NCI-H1694 treated with DMSO at 0.1 percent for 48 hours (cell line): ENCODE measurements around the gene SLC24A3.

Source experiments
- DNase-seq: peaks from one replicate; lab custom pipeline; 2025; lab: John Stamatoyannopoulos, UW

Gene SLC24A3

GRCh38 chr20:19713822-19714578, 501.6 kb downstream of the SLC24A3 start:
- DNase-seq = no peak

GRCh38 chr20:19714579-19714840, 502.1 kb downstream of the SLC24A3 start:
- DNase-seq = no peak

- no peak for DNase-seq
These were observed 503.5 kb downstream of the SLC24A3 start for GRCh38 chr20:19715986-19716385.

GRCh38 chr20:19718880-19719279, 506.4 kb downstream of the SLC24A3 start:
- DNase-seq = no peak

GRCh38 chr20:19720991-19721390, 508.5 kb downstream of the SLC24A3 start:
- DNase-seq = no peak

GRCh38 chr20:19723051-19723450, 510.6 kb downstream of the SLC24A3 start:
- DNase-seq = no peak

- no peak for DNase-seq
These were observed 511.5 kb downstream of the SLC24A3 start for GRCh38 chr20:19723813-19724430.

GRCh38 chr20:19725373-19725772, 512.9 kb downstream of the SLC24A3 start:
- DNase-seq = no peak

- DNase-seq = no peak
These were observed 513.5 kb downstream of the SLC24A3 start for GRCh38 chr20:19725814-19726525.

GRCh38 chr20:19727251-19727847, 514.9 kb downstream of the SLC24A3 start:
- no peak for DNase-seq

GRCh38 chr20:19729672-19730071, 517.2 kb downstream of the SLC24A3 start:
- no peak for DNase-seq

GRCh38 chr20:19730706-19731105, 518.3 kb downstream of the SLC24A3 start:
- no peak for DNase-seq

- no peak for DNase-seq
These were observed 522.4 kb downstream of the SLC24A3 start for GRCh38 chr20:19734811-19735210.

GRCh38 chr20:19735446-19735845, 523.0 kb downstream of the SLC24A3 start:
- peak; percentile 95 for DNase-seq

GRCh38 chr20:19737025-19737424, 524.6 kb downstream of the SLC24A3 start:
- DNase-seq = no peak

- no peak for DNase-seq
These were observed 526.5 kb downstream of the SLC24A3 start for GRCh38 chr20:19738951-19739350.

GRCh38 chr20:19739351-19739750, 526.9 kb downstream of the SLC24A3 start:
- no peak for DNase-seq

- DNase-seq = no peak
These were observed 528.1 kb downstream of the SLC24A3 start for GRCh38 chr20:19740512-19740911.

- peak; percentile 42 for DNase-seq
These were observed 529.5 kb downstream of the SLC24A3 start for GRCh38 chr20:19741924-19742323.

GRCh38 chr20:19742974-19743639, 530.7 kb downstream of the SLC24A3 start:
- no peak for DNase-seq

- DNase-seq = no peak
These were observed 531.2 kb downstream of the SLC24A3 start for GRCh38 chr20:19743640-19743995.

- no peak for DNase-seq
These were observed 532.7 kb downstream of the SLC24A3 start for GRCh38 chr20:19745106-19745505.
